ENCODE results near the gene WWOX. TPM values are rescaled to one million over a fixed set of nuclear protein-coding genes. Genes with fewer than 3 reads are reported as not detected.

The WWOX gene
- total and polyA plus RNA-seq, 2 experiments from 2014 or later, result 17.0 to 39.8 TPM

GRCh38 chr16:78106686-78107085 is 7.2 kb downstream of the WWOX start:
- Histone ChIP-seq H3K36me3 (replicated peaks; ENCODE audit: insufficient read depth, low read depth) (no peaks in the 10 kb centered on the region), H3K27me3 (no peaks in the 10 kb centered on the region), H3K4me3 (no peak overlapping the region), H2AFZ (no peak overlapping the region), H3K9me2 (replicated peaks; ENCODE audit: insufficient read depth) (no peaks in the 10 kb centered on the region), H3K79me2 (peaks cover 20% of the 10 kb centered on the region), H3K4me2 (no peak overlapping the region), H3K27ac (no peak overlapping the region), H3K9me3 (ENCODE audit: low read depth) (no peaks in the 10 kb centered on the region), H3K4me1 (ENCODE audit: insufficient read depth) (no peaks in the 10 kb centered on the region), H4K20me1 (ENCODE audit: insufficient read depth, poor library complexity, severe bottlenecking) (no peaks in the 10 kb centered on the region)
- no peak for TF ChIP-seq CTCF (IDR thresholded peaks at IDR 0.05; ENCODE audit: poor library complexity)
- no peak for TF ChIP-seq EZH2phosphoT487 (IDR thresholded peaks at IDR 0.05; ENCODE audit: low read depth, severe bottlenecking, unreplicated experiment)
- no peak for TF ChIP-seq EZH2 (IDR thresholded peaks at IDR 0.05; ENCODE audit: borderline replicate concordance)
- WGBS (ENCODE audit: low lambda C conversion rate, missing lambda C conversion rate), result 77% methylated on average over 8 of the region's 8 CpGs
- DNase-seq (ENCODE audit: low spot score), result no peak

GRCh38 chr16:78108451-78108850 is 9.0 kb downstream of the WWOX start:
- TF ChIP-seq EZH2 (IDR thresholded peaks at IDR 0.05; ENCODE audit: borderline replicate concordance) (no peak), EZH2phosphoT487 (IDR thresholded peaks at IDR 0.05; ENCODE audit: low read depth, severe bottlenecking, unreplicated experiment) (no peak), CTCF (IDR thresholded peaks at IDR 0.05; ENCODE audit: poor library complexity) (no peak)
- Histone ChIP-seq H4K20me1 (ENCODE audit: insufficient read depth, poor library complexity, severe bottlenecking) (no peaks in the 10 kb centered on the region), H3K4me1 (ENCODE audit: insufficient read depth) (no peaks in the 10 kb centered on the region), H3K27ac (no peak overlapping the region), H3K4me3 (no peak overlapping the region), H3K27me3 (no peaks in the 10 kb centered on the region), H3K9me2 (replicated peaks; ENCODE audit: insufficient read depth) (no peaks in the 10 kb centered on the region), H3K79me2 (peaks cover 8% of the 10 kb centered on the region), H2AFZ (no peak overlapping the region), H3K4me2 (no peak overlapping the region), H3K9me3 (ENCODE audit: low read depth) (no peaks in the 10 kb centered on the region), H3K36me3 (replicated peaks; ENCODE audit: insufficient read depth, low read depth) (no peaks in the 10 kb centered on the region)
- DNase-seq (ENCODE audit: low spot score), result no peak
- WGBS (ENCODE audit: low lambda C conversion rate, missing lambda C conversion rate), result 92% methylated on average over 5 of the region's 5 CpGs

- Histone ChIP-seq H3K9me3 (ENCODE audit: low read depth) (no peaks in the 10 kb centered on the region), H2AFZ (no peak overlapping the region), H3K4me2 (no peak overlapping the region), H3K4me3 (no peak overlapping the region), H3K4me1 (ENCODE audit: insufficient read depth) (no peaks in the 10 kb centered on the region), H3K9me2 (replicated peaks; ENCODE audit: insufficient read depth) (no peaks in the 10 kb centered on the region), H4K20me1 (ENCODE audit: insufficient read depth, poor library complexity, severe bottlenecking) (no peaks in the 10 kb centered on the region), H3K79me2 (no peaks in the 10 kb centered on the region), H3K36me3 (replicated peaks; ENCODE audit: insufficient read depth, low read depth) (no peaks in the 10 kb centered on the region), H3K27me3 (no peaks in the 10 kb centered on the region), H3K27ac (no peak overlapping the region)
- no peak for DNase-seq (ENCODE audit: low spot score)
- TF ChIP-seq EZH2 (IDR thresholded peaks at IDR 0.05; ENCODE audit: borderline replicate concordance), result no peak
- TF ChIP-seq CTCF (IDR thresholded peaks at IDR 0.05; ENCODE audit: poor library complexity), result no peak
- TF ChIP-seq EZH2phosphoT487 (IDR thresholded peaks at IDR 0.05; ENCODE audit: low read depth, severe bottlenecking, unreplicated experiment), result no peak
- WGBS (ENCODE audit: low lambda C conversion rate, missing lambda C conversion rate), result 83% methylated on average over 2 of the region's 2 CpGs
Measured at GRCh38 chr16:78113258-78113657, 13.8 kb downstream of the WWOX start.

GRCh38 chr16:78115659-78116058 is 16.2 kb downstream of the WWOX start:
- no peaks in the 10 kb centered on the region for H3K9me2 ChIP-seq (replicated peaks; ENCODE audit: insufficient read depth)
- H3K4me3 ChIP-seq, result no peak overlapping the region
- DNase-seq (ENCODE audit: low spot score), result no peak
- H3K27me3 ChIP-seq, result no peaks in the 10 kb centered on the region
- H3K9me3 ChIP-seq (ENCODE audit: low read depth), result no peaks in the 10 kb centered on the region
- H3K27ac ChIP-seq, result no peak overlapping the region
- no peaks in the 10 kb centered on the region for H3K4me1 ChIP-seq (ENCODE audit: insufficient read depth)
- no peaks in the 10 kb centered on the region for H3K36me3 ChIP-seq (replicated peaks; ENCODE audit: insufficient read depth, low read depth)
- H3K4me2 ChIP-seq, result no peak overlapping the region
- H3K79me2 ChIP-seq, result no peaks in the 10 kb centered on the region
- WGBS (ENCODE audit: low lambda C conversion rate, missing lambda C conversion rate), result 96% methylated on average over 5 of the region's 5 CpGs
- H4K20me1 ChIP-seq (ENCODE audit: insufficient read depth, poor library complexity, severe bottlenecking), result no peaks in the 10 kb centered on the region
- H2AFZ ChIP-seq, result no peak overlapping the region
- no peak for TF ChIP-seq CTCF (IDR thresholded peaks at IDR 0.05; ENCODE audit: poor library complexity)
- no peak for TF ChIP-seq EZH2phosphoT487 (IDR thresholded peaks at IDR 0.05; ENCODE audit: low read depth, severe bottlenecking, unreplicated experiment)
- TF ChIP-seq EZH2 (IDR thresholded peaks at IDR 0.05; ENCODE audit: borderline replicate concordance), result no peak

Measured in hepatocyte (in vitro differentiated cells).